Thymus (tissue), 11 donors: ENCODE measurements around the gene SLC12A4. TPM values are rescaled to one million over a fixed set of nuclear protein-coding genes. Genes with fewer than 3 reads are reported as not detected.

Experiments used
- DNase-seq, 9 donors: peaks; one replicate each; pipeline ENCODE4 v3.0.0-alpha.2; 2013; ENCODE audit warnings: low spot score in 9 of 9, low read depth in 6 of 9, missing footprints in 1 of 9
- H3K27ac ChIP-seq, 2 donors: one replicate each; pipeline ENCODE4 v1.5.1; 2013; ENCODE audit warnings: control low read depth in 1 of 2, low read depth in 1 of 2, low read length in 1 of 2, mild to moderate bottlenecking in 1 of 2, moderate library complexity in 1 of 2
- H3K27me3 ChIP-seq, 2 donors: one replicate each; pipeline ENCODE4 v1.5.1; 2013; ENCODE audit warnings: low read length in 1 of 2; ENCODE audit not compliant: control insufficient read depth in 2 of 2, insufficient read depth in 1 of 2
- H3K36me3 ChIP-seq, 2 donors: one replicate each; pipeline ENCODE4 v1.5.1; 2013; ENCODE audit warnings: low read length in 1 of 2, mild to moderate bottlenecking in 1 of 2, moderate library complexity in 1 of 2; ENCODE audit not compliant: control insufficient read depth in 2 of 2, insufficient read depth in 2 of 2
- H3K4me1 ChIP-seq, 2 donors: one replicate each; pipeline ENCODE4 v1.5.1; 2013; ENCODE audit warnings: low read length in 2 of 2; ENCODE audit not compliant: control insufficient read depth in 2 of 2, insufficient read depth in 2 of 2
- H3K4me3 ChIP-seq, 2 donors: one replicate each; pipeline ENCODE4 v1.5.1; 2013; ENCODE audit warnings: low read length in 2 of 2, control low read depth in 1 of 2, mild to moderate bottlenecking in 1 of 2
- H3K9me3 ChIP-seq, 2 donors: one replicate each; pipeline ENCODE4 v1.5.1; 2013; ENCODE audit warnings: low read length in 1 of 2, mild to moderate bottlenecking in 1 of 2; ENCODE audit not compliant: control insufficient read depth in 2 of 2, insufficient read depth in 1 of 2
- WGBS: extraction: QIAGEN DNeasy Blood & Tissue Kit; methylation state at CpG from one replicate; pipeline ENCODE4 v1.1.7; 2013; 5-methylcytosine and 5-hydroxymethylcytosine counted together
- polyA plus RNA-seq: library from polyadenylated mRNA; stranded (reverse); fragments of 200-250 nt; gene quantifications from one replicate; pipeline ENCODE4 v1.2.3, GENCODE V29; 2013
- total RNA-seq: library from RNA; stranded (reverse); fragments of 120-200 nt; gene quantifications from one replicate; pipeline ENCODE4 v1.2.4, GENCODE V29; 2013
- donor health status: healthy.

The SLC12A4 gene
- total and polyA plus RNA-seq, 2 donors, result 13.4 to 22.6 TPM

GRCh38 chr16:67946966-67947558, 21.4 kb downstream of the SLC12A4 start:
- no peak overlapping the region for H3K4me3 ChIP-seq
- H3K27ac ChIP-seq, result no peak overlapping the region
- DNase-seq, result no peak
- H3K36me3 ChIP-seq, result peaks cover 90 to 96% of the 10 kb centered on the region in 2 donors
- H3K9me3 ChIP-seq, result no peaks in the 10 kb centered on the region
- no peaks in the 10 kb centered on the region for H3K4me1 ChIP-seq
- no peaks in the 10 kb centered on the region for H3K27me3 ChIP-seq
- 98% methylated on average over 28 of the region's 28 CpGs for WGBS

- 98% methylated on average over 20 of the region's 20 CpGs for WGBS
- H3K36me3 ChIP-seq, result peaks cover 86 to 87% of the 10 kb centered on the region in 2 donors
- no peaks in the 10 kb centered on the region for H3K4me1 ChIP-seq
- H3K27me3 ChIP-seq, result no peaks in the 10 kb centered on the region
- H3K4me3 ChIP-seq, result no peak overlapping the region
- no peak for DNase-seq
- H3K27ac ChIP-seq, result no peak overlapping the region
- no peaks in the 10 kb centered on the region for H3K9me3 ChIP-seq
These were observed 22.3 kb downstream of the SLC12A4 start for GRCh38 chr16:67946128-67946569.

- 98% methylated on average over 24 of the region's 24 CpGs for WGBS
- no peak for DNase-seq
- H3K9me3 ChIP-seq, result no peaks in the 10 kb centered on the region
- no peaks in the 10 kb centered on the region for H3K27me3 ChIP-seq
- H3K36me3 ChIP-seq, result peaks cover 80% of the 10 kb centered on the region in 2 donors
- no peak overlapping the region for H3K4me3 ChIP-seq
- no peak overlapping the region for H3K27ac ChIP-seq
- H3K4me1 ChIP-seq, result peaks cover 0 to under 1% of the 10 kb centered on the region in 2 donors
These were observed 23.0 kb downstream of the SLC12A4 start for GRCh38 chr16:67945392-67945933.

- peaks cover 74 to 78% of the 10 kb centered on the region in 2 donors for H3K36me3 ChIP-seq
- H3K4me1 ChIP-seq, result peaks cover 4 to 7% of the 10 kb centered on the region in 2 donors
- WGBS, result 98% methylated on average over 24 of the region's 24 CpGs
- H3K4me3 ChIP-seq, result no peak overlapping the region
- H3K27ac ChIP-seq, result no peak overlapping the region
- no peak for DNase-seq
- H3K9me3 ChIP-seq, result no peaks in the 10 kb centered on the region
- no peaks in the 10 kb centered on the region for H3K27me3 ChIP-seq
These were observed 23.6 kb downstream of the SLC12A4 start for GRCh38 chr16:67944690-67945391.

GRCh38 chr16:67943619-67944504, 24.6 kb downstream of the SLC12A4 start, which contains the start of gene LCAT:
TSS of gene LCAT (minus strand) at chr16:67944120. CDS start at chr16:67944101, 19 bp downstream.
- Histone ChIP-seq H3K27me3 (no peaks in the 10 kb centered on the region), H3K27ac (no peak within 1 kb of the TSS), H3K4me3 (no peak within 1 kb of the TSS), H3K36me3 (peaks cover 68 to 80% of the 10 kb centered on the region in 2 donors), H3K9me3 (no peaks in the 10 kb centered on the region), H3K4me1 (peaks cover 7 to 11% of the 10 kb centered on the region in 2 donors)
- DNase-seq, result no peak
- 95% methylated on average over 23 of the region's 23 CpGs for WGBS

GRCh38 chr16:67943256-67943618, 25.2 kb downstream of the SLC12A4 start:
- H3K36me3 ChIP-seq, result peaks cover 62 to 74% of the 10 kb centered on the region in 2 donors
- H3K4me3 ChIP-seq, result no peak overlapping the region
- peaks cover 7 to 11% of the 10 kb centered on the region in 2 donors for H3K4me1 ChIP-seq
- no peaks in the 10 kb centered on the region for H3K9me3 ChIP-seq
- WGBS, result 98% methylated on average over 6 of the region's 6 CpGs
- no peak for DNase-seq
- no peak overlapping the region for H3K27ac ChIP-seq
- no peaks in the 10 kb centered on the region for H3K27me3 ChIP-seq

GRCh38 chr16:67942510-67943255, 25.8 kb downstream of the SLC12A4 start:
- Histone ChIP-seq H3K27ac (no peak overlapping the region), H3K27me3 (no peaks in the 10 kb centered on the region), H3K9me3 (no peaks in the 10 kb centered on the region), H3K4me3 (no peak overlapping the region), H3K4me1 (peaks cover 8 to 11% of the 10 kb centered on the region in 2 donors), H3K36me3 (peaks cover 57 to 68% of the 10 kb centered on the region in 2 donors)
- no peak for DNase-seq
- WGBS, result 97% methylated on average over 27 of the region's 27 CpGs

- no peak for DNase-seq
- Histone ChIP-seq H3K4me1 (peaks cover 13 to 16% of the 10 kb centered on the region in 2 donors), H3K4me3 (no peak overlapping the region), H3K36me3 (peaks cover 51 to 63% of the 10 kb centered on the region in 2 donors), H3K9me3 (no peaks in the 10 kb centered on the region), H3K27ac (no peak overlapping the region), H3K27me3 (no peaks in the 10 kb centered on the region)
- 99% methylated on average over 6 of the region's 6 CpGs for WGBS
These were observed 26.3 kb downstream of the SLC12A4 start for GRCh38 chr16:67942200-67942509.
